ENCODE data around the gene NRDC. TPM values are rescaled to one million over a fixed set of nuclear protein-coding genes. Genes with fewer than 3 reads are reported as not detected.

Gene NRDC
- total and polyA plus RNA-seq, 2 donors from 2014 or later = 99.5 to 110 TPM

- no peak for FAIRE-seq
- Histone ChIP-seq H3K27me3 (ENCODE audit: control insufficient read depth, insufficient read depth, low read length) (no peaks in the 10 kb centered on the region), H3K9me3 (ENCODE audit: control insufficient read depth in 2 of 3, insufficient read depth in 1 of 3, low read length in 3 of 3) (no peaks in the 10 kb centered on the region), H3K4me3 (ENCODE audit: low read length in 3 of 3) (no peak overlapping the region), H3K4me1 (ENCODE audit: control insufficient read depth in 2 of 3, insufficient read depth in 2 of 3, low read depth in 1 of 3, low read length in 3 of 3) (no peaks in the 10 kb centered on the region), H3K36me3 (ENCODE audit: control insufficient read depth in 2 of 3, insufficient read depth in 3 of 3, low read length in 3 of 3) (no peaks in the 10 kb centered on the region), H3K9ac (ENCODE audit: low read length in 3 of 3) (no peak overlapping the region), H3K27ac (ENCODE audit: low read depth in 2 of 2, low read length in 2 of 2) (no peak overlapping the region)
- DNase-seq = no peak
- intact Hi-C loops (cut with DNase I) = loop anchor here (10.0 kb wide), 1 partner anchor 98 kb away; no protein-coding TSS in a partner anchor
- TF ChIP-seq CTCF (IDR thresholded peaks at IDR 0.05; ENCODE audit: borderline replicate concordance, extremely low read depth, insufficient read depth) = no peak
Observed at GRCh38 chr1:51907079-51907702, 28.7 kb upstream of the NRDC start.

GRCh38 chr1:51906306-51907078 lies 28.0 kb upstream of the NRDC start:
- Histone ChIP-seq H3K4me1 (ENCODE audit: control insufficient read depth in 2 of 3, insufficient read depth in 2 of 3, low read depth in 1 of 3, low read length in 3 of 3) (no peaks in the 10 kb centered on the region), H3K4me3 (ENCODE audit: low read length in 3 of 3) (no peak overlapping the region), H3K9me3 (ENCODE audit: control insufficient read depth in 2 of 3, insufficient read depth in 1 of 3, low read length in 3 of 3) (no peaks in the 10 kb centered on the region), H3K27ac (ENCODE audit: low read depth in 2 of 2, low read length in 2 of 2) (no peak overlapping the region), H3K9ac (ENCODE audit: low read length in 3 of 3) (no peak overlapping the region), H3K36me3 (ENCODE audit: control insufficient read depth in 2 of 3, insufficient read depth in 3 of 3, low read length in 3 of 3) (no peaks in the 10 kb centered on the region), H3K27me3 (ENCODE audit: control insufficient read depth, insufficient read depth, low read length) (no peaks in the 10 kb centered on the region)
- no peak for DNase-seq
- intact Hi-C loops (cut with DNase I) = loop anchor here (10.0 kb wide), 1 partner anchor 98 kb away; no protein-coding TSS in a partner anchor
- no peak for FAIRE-seq
- TF ChIP-seq CTCF (IDR thresholded peaks at IDR 0.05; ENCODE audit: borderline replicate concordance, extremely low read depth, insufficient read depth) = no peak

DNA sequence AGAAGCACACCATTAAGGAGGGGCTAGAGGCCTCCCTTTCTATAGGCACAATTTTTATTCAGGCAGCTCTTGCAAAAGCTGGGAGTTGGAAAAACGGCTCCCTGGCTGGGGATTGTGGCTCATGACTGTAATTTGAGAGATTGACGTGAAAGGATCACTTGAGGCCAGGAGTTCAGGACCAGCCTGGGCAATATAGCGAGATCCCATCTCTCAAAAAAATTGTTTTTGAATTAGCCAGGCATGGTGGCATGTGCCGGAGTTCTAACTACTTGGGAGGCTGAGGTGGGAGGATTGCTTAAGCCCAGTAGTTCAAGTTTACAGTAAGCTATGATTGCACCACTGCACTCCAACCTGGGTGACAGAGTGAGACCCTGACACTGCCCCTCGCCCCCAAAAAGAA lies 23.9 kb upstream of the NRDC start:
- FAIRE-seq = no peak
- H3K36me3 ChIP-seq (ENCODE audit: control insufficient read depth in 2 of 3, insufficient read depth in 3 of 3, low read length in 3 of 3) = no peaks in the 10 kb centered on the region
- no peaks in the 10 kb centered on the region for H3K4me1 ChIP-seq (ENCODE audit: control insufficient read depth in 2 of 3, insufficient read depth in 2 of 3, low read depth in 1 of 3, low read length in 3 of 3)
- no peak overlapping the region for H3K27ac ChIP-seq (ENCODE audit: low read depth in 2 of 2, low read length in 2 of 2)
- H3K9me3 ChIP-seq (ENCODE audit: control insufficient read depth in 2 of 3, insufficient read depth in 1 of 3, low read length in 3 of 3) = no peaks in the 10 kb centered on the region
- intact Hi-C loops (cut with DNase I) = loop anchor here (10.0 kb wide), 1 partner anchor 102 kb away; no protein-coding TSS in a partner anchor
- no peak for DNase-seq
- TF ChIP-seq CTCF (IDR thresholded peaks at IDR 0.05; ENCODE audit: borderline replicate concordance, extremely low read depth, insufficient read depth) = no peak
- H3K27me3 ChIP-seq (ENCODE audit: control insufficient read depth, insufficient read depth, low read length) = no peaks in the 10 kb centered on the region
- no peak overlapping the region for H3K4me3 ChIP-seq (ENCODE audit: low read length in 3 of 3)
- H3K9ac ChIP-seq (ENCODE audit: low read length in 3 of 3) = no peak overlapping the region

All from kidney (tissue), 14 donors.